Measurements from ENCODE around the gene LSM6.

The LSM6 gene

DNA sequence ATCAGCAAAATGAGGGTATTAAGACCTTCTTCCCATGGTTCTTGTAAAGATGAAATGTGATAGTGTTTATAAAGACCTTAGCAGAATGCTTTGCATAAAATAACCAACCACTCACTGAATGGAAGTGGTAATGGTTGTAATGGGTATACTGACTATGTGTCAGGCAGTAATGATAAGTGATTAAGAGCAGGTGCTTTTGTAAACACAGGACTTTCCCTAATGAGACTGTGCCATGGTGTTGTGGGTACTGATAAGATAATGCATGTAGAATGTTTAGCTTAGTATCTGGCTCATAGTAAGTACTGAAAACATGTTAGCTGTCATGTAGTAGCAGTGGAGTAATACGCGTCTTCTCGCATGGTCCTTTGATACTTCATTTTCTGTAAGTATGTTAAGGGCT lies 6.9 kb downstream of the LSM6 start:
- no peak for TF ChIP-seq GABPA (IDR thresholded peaks at IDR 0.05; ENCODE audit: low read depth)
- TF ChIP-seq, protein P1, sequence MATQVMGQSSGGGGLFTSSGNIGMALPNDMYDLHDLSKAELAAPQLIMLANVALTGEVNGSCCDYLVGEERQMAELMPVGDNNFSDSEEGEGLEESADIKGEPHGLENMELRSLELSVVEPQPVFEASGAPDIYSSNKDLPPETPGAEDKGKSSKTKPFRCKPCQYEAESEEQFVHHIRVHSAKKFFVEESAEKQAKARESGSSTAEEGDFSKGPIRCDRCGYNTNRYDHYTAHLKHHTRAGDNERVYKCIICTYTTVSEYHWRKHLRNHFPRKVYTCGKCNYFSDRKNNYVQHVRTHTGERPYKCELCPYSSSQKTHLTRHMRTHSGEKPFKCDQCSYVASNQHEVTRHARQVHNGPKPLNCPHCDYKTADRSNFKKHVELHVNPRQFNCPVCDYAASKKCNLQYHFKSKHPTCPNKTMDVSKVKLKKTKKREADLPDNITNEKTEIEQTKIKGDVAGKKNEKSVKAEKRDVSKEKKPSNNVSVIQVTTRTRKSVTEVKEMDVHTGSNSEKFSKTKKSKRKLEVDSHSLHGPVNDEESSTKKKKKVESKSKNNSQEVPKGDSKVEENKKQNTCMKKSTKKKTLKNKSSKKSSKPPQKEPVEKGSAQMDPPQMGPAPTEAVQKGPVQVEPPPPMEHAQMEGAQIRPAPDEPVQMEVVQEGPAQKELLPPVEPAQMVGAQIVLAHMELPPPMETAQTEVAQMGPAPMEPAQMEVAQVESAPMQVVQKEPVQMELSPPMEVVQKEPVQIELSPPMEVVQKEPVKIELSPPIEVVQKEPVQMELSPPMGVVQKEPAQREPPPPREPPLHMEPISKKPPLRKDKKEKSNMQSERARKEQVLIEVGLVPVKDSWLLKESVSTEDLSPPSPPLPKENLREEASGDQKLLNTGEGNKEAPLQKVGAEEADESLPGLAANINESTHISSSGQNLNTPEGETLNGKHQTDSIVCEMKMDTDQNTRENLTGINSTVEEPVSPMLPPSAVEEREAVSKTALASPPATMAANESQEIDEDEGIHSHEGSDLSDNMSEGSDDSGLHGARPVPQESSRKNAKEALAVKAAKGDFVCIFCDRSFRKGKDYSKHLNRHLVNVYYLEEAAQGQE (IDR thresholded peaks at IDR 0.05; ENCODE audit: insufficient replicate concordance, low read depth) = no peak
- TF ChIP-seq, protein P2, sequence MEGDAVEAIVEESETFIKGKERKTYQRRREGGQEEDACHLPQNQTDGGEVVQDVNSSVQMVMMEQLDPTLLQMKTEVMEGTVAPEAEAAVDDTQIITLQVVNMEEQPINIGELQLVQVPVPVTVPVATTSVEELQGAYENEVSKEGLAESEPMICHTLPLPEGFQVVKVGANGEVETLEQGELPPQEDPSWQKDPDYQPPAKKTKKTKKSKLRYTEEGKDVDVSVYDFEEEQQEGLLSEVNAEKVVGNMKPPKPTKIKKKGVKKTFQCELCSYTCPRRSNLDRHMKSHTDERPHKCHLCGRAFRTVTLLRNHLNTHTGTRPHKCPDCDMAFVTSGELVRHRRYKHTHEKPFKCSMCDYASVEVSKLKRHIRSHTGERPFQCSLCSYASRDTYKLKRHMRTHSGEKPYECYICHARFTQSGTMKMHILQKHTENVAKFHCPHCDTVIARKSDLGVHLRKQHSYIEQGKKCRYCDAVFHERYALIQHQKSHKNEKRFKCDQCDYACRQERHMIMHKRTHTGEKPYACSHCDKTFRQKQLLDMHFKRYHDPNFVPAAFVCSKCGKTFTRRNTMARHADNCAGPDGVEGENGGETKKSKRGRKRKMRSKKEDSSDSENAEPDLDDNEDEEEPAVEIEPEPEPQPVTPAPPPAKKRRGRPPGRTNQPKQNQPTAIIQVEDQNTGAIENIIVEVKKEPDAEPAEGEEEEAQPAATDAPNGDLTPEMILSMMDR (IDR thresholded peaks at IDR 0.05; ENCODE audit: insufficient read depth, low read length) = no peak
- no peak for TF ChIP-seq POLR2AphosphoS5 (IDR thresholded peaks at IDR 0.05; ENCODE audit: low read depth)
- no peak for TF ChIP-seq SPI1 (IDR thresholded peaks at IDR 0.05; ENCODE audit: borderline replicate concordance, low read depth)
- no peak for DNase-seq (ENCODE audit: low read depth in 1 of 2, low spot score in 1 of 2)
- Histone ChIP-seq H3K27ac (replicated peaks) (no peak overlapping the region), H3K27me3 (ENCODE audit: insufficient read depth, poor library complexity, severe bottlenecking) (no peaks in the 10 kb centered on the region), H3K4me3 (replicated peaks; ENCODE audit: insufficient read depth, low read length) (no peak overlapping the region)

DNA sequence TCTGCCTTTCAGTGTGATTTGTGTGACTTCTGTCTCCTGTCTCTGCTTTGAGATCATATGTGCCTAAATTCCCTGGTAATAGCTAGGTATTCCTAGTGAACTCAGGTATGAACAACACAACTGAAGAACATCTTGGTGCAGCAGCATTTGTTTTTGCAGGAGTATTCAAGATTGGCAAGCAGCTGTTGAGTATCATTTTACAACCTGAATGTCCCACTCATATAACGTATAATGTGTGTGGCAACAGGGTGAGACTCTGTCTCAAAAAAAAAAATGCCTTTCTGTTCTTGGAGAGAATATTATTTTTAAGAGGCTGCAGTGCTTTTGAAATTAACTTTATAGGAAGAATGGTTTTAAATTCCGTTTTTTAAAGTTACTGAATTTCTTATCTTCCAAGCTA lies 7.7 kb downstream of the LSM6 start:
- Histone ChIP-seq H3K4me3 (replicated peaks; ENCODE audit: insufficient read depth, low read length) (no peak overlapping the region), H3K27me3 (ENCODE audit: insufficient read depth, poor library complexity, severe bottlenecking) (no peaks in the 10 kb centered on the region), H3K27ac (replicated peaks) (no peak overlapping the region)
- no peak for TF ChIP-seq POLR2AphosphoS5 (IDR thresholded peaks at IDR 0.05; ENCODE audit: low read depth)
- TF ChIP-seq, protein P2 (IDR thresholded peaks at IDR 0.05; ENCODE audit: insufficient read depth, low read length) = no peak
- no peak for DNase-seq (ENCODE audit: low read depth in 1 of 2, low spot score in 1 of 2)

DNA sequence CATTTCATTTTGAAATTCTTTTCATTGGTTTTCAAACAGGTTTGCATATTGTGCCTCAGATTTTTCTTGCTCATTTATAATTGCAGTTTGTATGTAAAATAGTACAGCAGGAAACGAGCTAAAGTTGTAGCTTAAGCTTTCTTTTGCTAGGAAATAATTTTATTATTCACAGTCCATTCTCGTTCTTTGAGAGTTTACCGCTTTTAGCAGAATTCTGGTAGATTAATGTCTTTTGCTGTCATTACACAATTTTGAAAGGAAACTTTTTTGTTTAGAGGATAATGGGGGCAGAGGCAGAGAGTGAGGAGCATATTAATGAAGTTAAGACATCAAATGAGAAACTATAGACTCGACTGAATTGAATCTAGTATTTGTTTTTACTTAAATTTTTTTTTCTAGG lies 10.5 kb downstream of the LSM6 start:
- no peak for DNase-seq (ENCODE audit: low read depth in 1 of 2, low spot score in 1 of 2)
- no peak overlapping the region for H3K27ac ChIP-seq (replicated peaks)
- H3K27me3 ChIP-seq (ENCODE audit: insufficient read depth, poor library complexity, severe bottlenecking) = no peaks in the 10 kb centered on the region
- no peak overlapping the region for H3K4me3 ChIP-seq (replicated peaks; ENCODE audit: insufficient read depth, low read length)
- TF ChIP-seq POLR2AphosphoS5 (IDR thresholded peaks at IDR 0.05; ENCODE audit: low read depth) (no peak), GABPA (IDR thresholded peaks at IDR 0.05; ENCODE audit: low read depth) (no peak), SPI1 (IDR thresholded peaks at IDR 0.05; ENCODE audit: borderline replicate concordance, low read depth) (no peak)
- TF ChIP-seq, protein P2 (IDR thresholded peaks at IDR 0.05; ENCODE audit: insufficient read depth, low read length) = no peak
- TF ChIP-seq, protein P1 (IDR thresholded peaks at IDR 0.05; ENCODE audit: insufficient replicate concordance, low read depth) = no peak

DNA sequence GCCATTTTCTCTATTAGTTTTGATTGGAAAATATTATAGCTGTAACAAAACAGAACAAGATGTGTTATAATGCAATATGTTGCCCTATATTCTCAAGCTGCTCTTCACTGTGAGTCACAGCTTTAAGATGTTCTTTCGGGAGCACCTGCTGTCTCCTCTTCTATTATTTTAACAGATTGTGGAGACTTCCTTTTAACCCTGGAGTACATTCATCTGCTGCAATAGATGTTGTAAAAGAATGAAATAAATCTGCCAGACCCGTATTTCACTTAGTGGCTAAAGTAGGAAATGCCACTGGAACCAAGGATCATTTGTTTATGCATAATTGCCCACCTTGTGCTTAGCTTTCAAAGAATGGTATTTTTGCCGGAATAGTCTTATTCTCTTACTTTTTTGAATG lies 11.1 kb downstream of the LSM6 start:
- Histone ChIP-seq H3K4me3 (replicated peaks; ENCODE audit: insufficient read depth, low read length) (no peak overlapping the region), H3K27ac (replicated peaks) (no peak overlapping the region), H3K27me3 (ENCODE audit: insufficient read depth, poor library complexity, severe bottlenecking) (no peaks in the 10 kb centered on the region)
- TF ChIP-seq POLR2AphosphoS5 (IDR thresholded peaks at IDR 0.05; ENCODE audit: low read depth) (no peak), GABPA (IDR thresholded peaks at IDR 0.05; ENCODE audit: low read depth) (no peak), SPI1 (IDR thresholded peaks at IDR 0.05; ENCODE audit: borderline replicate concordance, low read depth) (no peak)
- TF ChIP-seq, protein P2 (IDR thresholded peaks at IDR 0.05; ENCODE audit: insufficient read depth, low read length) = no peak
- TF ChIP-seq, protein P1 (IDR thresholded peaks at IDR 0.05; ENCODE audit: insufficient replicate concordance, low read depth) = no peak
- no peak for DNase-seq (ENCODE audit: low read depth in 1 of 2, low spot score in 1 of 2)

All from HL-60 (cell line).